H1 (cell line): Measurements from ENCODE around the gene KLHL26. TPM values are rescaled to one million over a fixed set of nuclear protein-coding genes. Genes with fewer than 3 reads are reported as not detected.
A peak's percentile ranks its signal among the peaks of the same experiment; 100 is the strongest.

Source experiments
- CTCF ChIA-PET: fragments of 300-600 bp; sonication (Branson Sonifier 250); formaldehyde crosslinking; loops from one replicate; lab custom pipeline; 2021; ENCODE audit not compliant: partially characterized antibody; lab: Charles Lee
- POLR2A ChIA-PET: fragments of 300-600 bp; sonication (Branson Sonifier 250); formaldehyde crosslinking; loops from one replicate; lab custom pipeline; 2021; ENCODE audit warnings: inconsistent platforms; ENCODE audit not compliant: partially characterized antibody; lab: Charles Lee
- DNase-seq, 2 experiments: peaks; one replicate each; pipeline versions ENCODE4 v3.0.0 to v3.0.0-alpha.2; 2010 to 2022; ENCODE audit warnings: low spot score in 2 of 2, low read depth in 1 of 2, mixed read lengths in 1 of 2
- FAIRE-seq: peaks from 2 replicates; lab custom pipeline; 2011; peaks lifted over from hg19 to GRCh38; lab: Jason Lieb, UNC
- H2AFZ ChIP-seq: 2 replicates; pipeline ENCODE4 v1.8.1; 2012; ENCODE audit warnings: low read length, inconsistent platforms
- H2AK5ac ChIP-seq: 2 replicates; pipeline ENCODE4 v1.6.1; 2013; ENCODE audit warnings: low read depth, low read length
- H2BK120ac ChIP-seq: replicated peaks from 2 replicates; pipeline ENCODE3; 2013; ENCODE audit warnings: low read depth, low read length, inconsistent platforms
- H2BK12ac ChIP-seq: 2 replicates; pipeline ENCODE4 v1.6.1; 2013; ENCODE audit warnings: low read depth, low read length
- H2BK15ac ChIP-seq: 2 replicates; pipeline ENCODE4 v1.6.1; 2013; ENCODE audit warnings: low read length
- H2BK20ac ChIP-seq: 2 replicates; pipeline ENCODE4 v1.6.1; 2013; ENCODE audit warnings: low read length
- H2BK5ac ChIP-seq: 2 replicates; pipeline ENCODE4 v1.6.1; 2013; ENCODE audit warnings: low read depth, low read length
- H3K14ac ChIP-seq: 2 replicates; pipeline ENCODE4 v1.6.1; 2013; ENCODE audit warnings: inconsistent platforms; ENCODE audit not compliant: insufficient read length
- H3K18ac ChIP-seq: 2 replicates; pipeline ENCODE4 v1.6.1; 2013; ENCODE audit warnings: low read length; ENCODE audit errors: extremely low read depth
- H3K23ac ChIP-seq: 2 replicates; pipeline ENCODE4 v1.6.1; 2013; ENCODE audit warnings: inconsistent platforms; ENCODE audit not compliant: insufficient read length
- H3K23me2 ChIP-seq: 2 replicates; pipeline ENCODE4 v1.6.1; 2013; ENCODE audit warnings: low read depth, low read length
- H3K27ac ChIP-seq: 2 replicates; pipeline ENCODE4 v1.6.1; 2011; ENCODE audit warnings: low read depth, low read length, inconsistent platforms
- H3K27me3 ChIP-seq, 4 experiments: replicated peaks in 1 of 4; 1 replicate in 1 of 4; 2 replicates in 3 of 4; pipeline versions ENCODE4 v1.6.1 to v1.8.1; 2011 to 2013; ENCODE audit warnings: low read length in 3 of 4, mild to moderate bottlenecking in 3 of 4, inconsistent platforms in 2 of 4, mixed read lengths in 2 of 4, moderate library complexity in 1 of 4; ENCODE audit not compliant: control insufficient read depth in 3 of 4, insufficient read depth in 3 of 4; ENCODE audit errors: extremely low read depth in 1 of 4
- H3K36me3 ChIP-seq, 4 experiments: 2 replicates each; pipeline versions ENCODE4 v1.6.1 to v1.8.1; 2011 to 2013; ENCODE audit warnings: mild to moderate bottlenecking in 4 of 4, low read length in 3 of 4, moderate library complexity in 2 of 4, control low read depth in 1 of 4, inconsistent platforms in 1 of 4; ENCODE audit not compliant: insufficient read depth in 4 of 4, control insufficient read depth in 2 of 4
- H3K4ac ChIP-seq: replicated peaks from 2 replicates; pipeline ENCODE3; 2013; ENCODE audit warnings: low read length, low read depth, mixed read lengths, inconsistent platforms; ENCODE audit not compliant: insufficient read length
- H3K4me1 ChIP-seq, 4 experiments: replicated peaks in 1 of 4; 1 replicate in 1 of 4; 2 replicates in 3 of 4; pipeline versions ENCODE4 v1.6.1 to v1.8.1; 2011 to 2013; ENCODE audit warnings: low read length in 3 of 4, inconsistent platforms in 2 of 4, mixed read lengths in 1 of 4; ENCODE audit not compliant: insufficient read depth in 4 of 4, control insufficient read depth in 3 of 4
- H3K4me2 ChIP-seq, 2 experiments: 2 replicates each; pipeline versions ENCODE4 v1.6.1 to v1.8.1; 2011 to 2013; ENCODE audit warnings: low read depth in 2 of 2, low read length in 2 of 2, control low read depth in 1 of 2, inconsistent platforms in 1 of 2, mild to moderate bottlenecking in 1 of 2; ENCODE audit not compliant: insufficient read depth in 1 of 2
- H3K4me3 ChIP-seq, 4 experiments: fragments of 200-600, 300-600 bp in 1 of 4; sonication (generic), shearing (Covaris generic), sonication (Bioruptor Twin) in 1 of 4; 2 replicates each; pipeline versions ENCODE4 v1.5.1 to v1.8.1; 2011 to 2016; ENCODE audit warnings: low read length in 4 of 4, low read depth in 3 of 4, control low read depth in 2 of 4, inconsistent platforms in 2 of 4, mild to moderate bottlenecking in 2 of 4, mixed read lengths in 1 of 4, moderate library complexity in 1 of 4; ENCODE audit not compliant: insufficient read depth in 2 of 4; ENCODE audit errors: extremely low read depth in 1 of 4
- H3K56ac ChIP-seq: replicated peaks from 2 replicates; pipeline ENCODE3; 2013; ENCODE audit warnings: low read depth, mild to moderate bottlenecking, mixed read lengths, low read length, inconsistent platforms; ENCODE audit not compliant: insufficient read length
- H3K79me1 ChIP-seq: 2 replicates; pipeline ENCODE4 v1.6.1; 2013; ENCODE audit warnings: low read depth, low read length, control low read depth
- H3K79me2 ChIP-seq, 2 experiments: 2 replicates each; pipeline versions ENCODE4 v1.6.1 to v1.8.1; 2012 to 2013; ENCODE audit warnings: low read length in 2 of 2, mild to moderate bottlenecking in 2 of 2, inconsistent platforms in 1 of 2; ENCODE audit not compliant: insufficient read depth in 2 of 2, control insufficient read depth in 1 of 2
- H3K9ac ChIP-seq, 4 experiments: replicated peaks in 1 of 4; 1 replicate in 1 of 4; 2 replicates in 3 of 4; pipeline versions ENCODE4 v1.6.1 to v1.8.1; 2011 to 2013; ENCODE audit warnings: low read depth in 3 of 4, low read length in 3 of 4, control low read depth in 2 of 4, mild to moderate bottlenecking in 2 of 4, moderate library complexity in 2 of 4, inconsistent platforms in 1 of 4; ENCODE audit errors: extremely low read depth in 1 of 4
- H3K9me3 ChIP-seq, 2 experiments: 2 replicates each; pipeline versions ENCODE4 v1.6.1 to v1.8.1; 2012 to 2013; ENCODE audit warnings: mild to moderate bottlenecking in 2 of 2, moderate library complexity in 2 of 2, control low read depth in 1 of 2, inconsistent platforms in 1 of 2, low read depth in 1 of 2, low read length in 1 of 2, mixed read lengths in 1 of 2; ENCODE audit not compliant: insufficient read depth in 2 of 2
- H4K20me1 ChIP-seq, 2 experiments: replicated peaks in 1 of 2; 2 replicates each; pipeline versions ENCODE3 to v1.8.1; 2011 to 2013; ENCODE audit warnings: inconsistent platforms in 2 of 2, low read length in 2 of 2, mild to moderate bottlenecking in 1 of 2; ENCODE audit not compliant: insufficient read depth in 2 of 2, control insufficient read depth in 1 of 2
- H4K5ac ChIP-seq: 2 replicates; pipeline ENCODE4 v1.6.1; 2013; ENCODE audit warnings: low read length, low read depth, mixed read lengths, inconsistent platforms; ENCODE audit not compliant: insufficient read length
- H4K8ac ChIP-seq: 2 replicates; pipeline ENCODE4 v1.8.0; 2013; ENCODE audit warnings: mild to moderate bottlenecking, moderate library complexity, low read length, inconsistent platforms; ENCODE audit not compliant: insufficient read depth; ENCODE audit errors: extremely low read depth
- H4K91ac ChIP-seq: replicated peaks from 2 replicates; pipeline ENCODE3; 2013; ENCODE audit warnings: low read length, mixed read lengths, inconsistent platforms; ENCODE audit not compliant: insufficient read length
- ATF2 ChIP-seq: IDR thresholded peaks from 2 replicates; pipeline ENCODE4 v1.6.1; 2012; ENCODE audit warnings: low read length, inconsistent platforms
- FOSL1 ChIP-seq: IDR thresholded peaks from 2 replicates; pipeline ENCODE4 v1.6.1; 2011; ENCODE audit warnings: mild to moderate bottlenecking, low read depth, low read length, moderate library complexity; ENCODE audit not compliant: insufficient read depth
- GABPA ChIP-seq: IDR thresholded peaks from 2 replicates; pipeline ENCODE4 v1.6.1; 2011; ENCODE audit warnings: mild to moderate bottlenecking, low read length, moderate library complexity, borderline replicate concordance; ENCODE audit not compliant: insufficient read depth
- POLR2A ChIP-seq, 2 experiments: IDR thresholded peaks; 1 replicate in 1 of 2; 2 replicates in 1 of 2; pipeline ENCODE4 v1.6.1; 2011; ENCODE audit warnings: low read depth in 2 of 2, low read length in 2 of 2, mild to moderate bottlenecking in 2 of 2; ENCODE audit errors: control extremely low read depth in 1 of 2
- RFX5 ChIP-seq: IDR thresholded peaks from 2 replicates; pipeline ENCODE4 v1.6.1; 2011; ENCODE audit warnings: low read depth, low read length, improper control_type of control experiment, borderline replicate concordance
- RNF2 ChIP-seq: fragments of 200-900, 300-1000 bp; sonication (generic); IDR thresholded peaks from 2 replicates; pipeline ENCODE4 v1.7.1; 2016; ENCODE audit warnings: borderline replicate concordance, low read depth, mild to moderate bottlenecking, antibody characterized with exemption, low read length; ENCODE audit not compliant: poor library complexity, severe bottlenecking; ENCODE audit errors: missing control alignments
- RXRA ChIP-seq: IDR thresholded peaks from 2 replicates; pipeline ENCODE4 v1.6.1; 2011; ENCODE audit warnings: low read depth, mild to moderate bottlenecking, low read length, moderate library complexity; ENCODE audit not compliant: insufficient read depth
- SIRT6 ChIP-seq: IDR thresholded peaks from one replicate; pipeline ENCODE4 v1.7.1; 2012; ENCODE audit warnings: low read length, inconsistent platforms
- TEAD4 ChIP-seq: IDR thresholded peaks from 2 replicates; pipeline ENCODE4 v1.6.1; 2012; ENCODE audit warnings: low read depth, low read length, inconsistent platforms, mixed read lengths
- WGBS, 2 experiments: shearing (Covaris generic) in 1 of 2; methylation state at CpG; one replicate each; pipeline versions ENCODE4 v1.1.6 to v1.1.7; 2013 to 2015; ENCODE audit warnings: low lambda C conversion rate in 2 of 2, mixed read lengths in 2 of 2, inconsistent platforms in 1 of 2, low coverage in 1 of 2, missing lambda C conversion rate in 1 of 2; ENCODE audit not compliant: insufficient replicate concordance in 2 of 2, insufficient coverage in 1 of 2, insufficient read length in 1 of 2; ENCODE audit errors: extremely low coverage in 1 of 2, missing lambda C conversion rate in 1 of 2; 5-methylcytosine and 5-hydroxymethylcytosine counted together
- polyA plus RNA-seq, 7 experiments: library from polyadenylated mRNA; depleted of rRNA in 3 of 7; stranded (reverse) in 5 of 7; unstranded in 2 of 7; fragments of >200 nt in 5 of 7; fragments of 200-250 nt in 2 of 7; gene quantifications; 1 replicate in 5 of 7; 2 replicates in 1 of 7; 4 replicates in 1 of 7; pipeline versions ENCODE4 v1.2.1 to v1.2.3, GENCODE V29; 2011 to 2013; ENCODE audit warnings: missing spikeins in 2 of 7, mixed read lengths in 2 of 7
- total RNA-seq: library from RNA; stranded (reverse); fragmentation: NEBNext Ultra II Directional; extraction: Animal tissue kit (Norgen Biotek cat#: 25700); gene quantifications from 2 replicates; pipeline ENCODE4 v1.2.1, GENCODE V29; 2021

The KLHL26 gene
- total and polyA plus RNA-seq, 2 of the 8 experiments (the other 6 are each of a cell fraction or from before 2014, with no cell fraction given), result 2.2 to 8.8 TPM

GRCh38 chr19:18698321-18699167 is 61.7 kb downstream of the KLHL26 start:
- Histone ChIP-seq H2BK5ac (no peak overlapping the region; the same call in 1 of the 2 replicates), H3K27ac (no peak overlapping the region), H3K9ac (no peak overlapping the region; a peak in 1 of 7 replicates), H3K23ac (no peak overlapping the region), H3K4ac (no peak overlapping the region), H2BK20ac (no peak overlapping the region; the same call in 1 of the 2 replicates), H3K27me3 (no peaks in the 10 kb centered on the region), H3K79me2 (peaks cover 0 to 15% of the 10 kb centered on the region in 2 experiments; a peak in 2 of 4 replicates), H4K8ac (no peak overlapping the region), H2BK12ac (no peak overlapping the region), H3K18ac (no peak overlapping the region), H3K9me3 (no peaks in the 10 kb centered on the region), H2BK120ac (no peak overlapping the region), H2BK15ac (no peak overlapping the region), H3K4me1 (peaks cover 0 to 17% (median 7%) of the 10 kb centered on the region in 4 experiments; a peak in 4 of 7 replicates), H3K4me3 (no peak overlapping the region), H3K56ac (no peak overlapping the region), H2AK5ac (0 out of 2 replicates have a peak overlapping the region, but pooled peaks have one; percentile 90), H3K23me2 (peaks cover 3% of the 10 kb centered on the region; the same call in 1 of the 2 replicates), H2AFZ (no peak overlapping the region), H4K20me1 (peaks cover 19 to 41% of the 10 kb centered on the region in 2 experiments), H3K79me1 (peaks cover 18% of the 10 kb centered on the region), H3K14ac (no peak overlapping the region), H3K4me2 (no peak overlapping the region), H3K36me3 (no peaks in the 10 kb centered on the region), H4K5ac (no peak overlapping the region), H4K91ac (no peak overlapping the region)
- FAIRE-seq (no peak), DNase-seq (no peak)
- WGBS, 2 experiments, result 87% methylated on average over 18 of the region's 18 CpGs; no CpG with 5 or more reads in 1 of the 2 experiments
- ChIA-PET CTCF (no interaction called here), POLR2A (interaction anchor here (0.7 kb wide), 1 partner anchor 55 kb away, joined by 3 read pairs; no protein-coding TSS in a partner anchor)
- TF ChIP-seq ATF2 (no peak), RNF2 (no peak), TEAD4 (peak; percentile 37; the same call in 1 of the 2 replicates), GABPA (no peak), RFX5 (0 out of 2 replicates have a peak, but pooled peaks have one; percentile 27), RXRA (no peak), POLR2A (IDR thresholded peaks at IDR 0.05; ENCODE audit: control extremely low read depth in 1 of 2, low read depth in 2 of 2, low read length in 2 of 2) (peak in 1 of 2 experiments; percentile 29; a peak in 1 of 3 replicates), SIRT6 (no peak), FOSL1 (no peak)
